GM19240 (cell line): ENCODE data around the gene ELANE.
"Not testable (repeated sequence)": the region's sequence is repeated elsewhere in the genome, so short reads cannot be mapped to it uniquely, and the experiment has no call there.

Source experiments
- DNase-seq: peaks from one replicate; pipeline ENCODE4 v3.0.0; 2011; ENCODE audit warnings: low spot score; ENCODE audit not compliant: insufficient read length

Gene ELANE

GRCh38 chr19:862581-863314 lies 10.6 kb downstream of the ELANE start:
- DNase-seq = peak; percentile 71

- DNase-seq = no peak
These were observed 11.2 kb downstream of the ELANE start for GRCh38 chr19:863315-863620.

GRCh38 chr19:866769-867300 lies 14.7 kb downstream of the ELANE start:
- DNase-seq = no peak

DNA sequence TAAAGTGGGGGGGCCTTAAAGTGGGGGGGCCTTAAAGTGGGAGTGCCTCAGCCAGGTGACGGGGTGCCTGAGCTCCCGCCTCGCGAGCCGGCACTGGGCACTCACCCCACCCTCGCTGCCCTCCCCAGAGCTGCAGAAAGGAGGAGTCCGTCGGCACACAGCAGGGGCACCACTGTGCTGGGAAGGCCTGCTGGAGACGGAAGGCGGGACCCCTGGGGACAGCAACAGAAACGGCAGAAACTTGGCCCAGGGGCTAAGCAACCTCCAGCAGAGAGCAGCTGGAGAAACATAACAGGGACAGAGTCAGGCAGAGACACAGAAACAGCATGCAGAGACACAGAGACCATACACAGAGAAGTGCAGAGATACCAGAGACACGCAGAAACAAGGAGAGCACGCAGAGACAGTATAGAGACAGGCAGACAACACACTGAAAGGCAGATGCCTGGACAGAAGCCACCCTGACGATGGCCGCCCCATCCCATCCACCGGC lies 15.2 kb downstream of the ELANE start:
- no peak for DNase-seq

DNA sequence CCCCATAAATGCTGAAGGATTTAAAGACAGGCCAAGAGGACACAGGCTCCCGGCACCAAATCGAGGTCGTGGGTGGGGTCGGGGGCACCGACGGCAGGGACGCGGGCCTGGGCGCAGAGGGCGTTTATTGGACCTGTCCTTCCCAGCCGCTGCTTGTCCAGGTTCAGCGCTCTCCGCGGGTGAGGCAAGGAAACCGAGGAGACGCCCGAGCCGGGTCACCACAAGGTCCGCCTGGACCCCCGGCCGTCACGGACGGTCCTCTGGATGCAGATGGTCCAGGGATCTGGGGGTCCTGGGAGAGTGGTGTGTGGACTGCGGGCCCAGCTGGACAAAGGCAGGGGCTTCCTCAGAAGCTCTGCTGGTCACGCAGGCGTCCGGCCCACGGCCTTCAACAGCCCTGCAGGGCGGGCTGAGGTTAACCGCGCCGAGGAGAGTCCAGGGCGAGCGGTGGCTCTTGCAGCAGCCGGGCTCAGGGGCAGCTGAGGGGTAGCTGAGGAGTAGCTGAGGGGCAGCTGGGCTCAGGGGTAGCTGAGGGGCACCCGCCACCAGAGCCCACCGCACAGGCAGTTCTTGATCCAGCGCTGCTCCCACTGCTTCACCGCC lies 15.9 kb downstream of the ELANE start:
- no peak for DNase-seq

DNA sequence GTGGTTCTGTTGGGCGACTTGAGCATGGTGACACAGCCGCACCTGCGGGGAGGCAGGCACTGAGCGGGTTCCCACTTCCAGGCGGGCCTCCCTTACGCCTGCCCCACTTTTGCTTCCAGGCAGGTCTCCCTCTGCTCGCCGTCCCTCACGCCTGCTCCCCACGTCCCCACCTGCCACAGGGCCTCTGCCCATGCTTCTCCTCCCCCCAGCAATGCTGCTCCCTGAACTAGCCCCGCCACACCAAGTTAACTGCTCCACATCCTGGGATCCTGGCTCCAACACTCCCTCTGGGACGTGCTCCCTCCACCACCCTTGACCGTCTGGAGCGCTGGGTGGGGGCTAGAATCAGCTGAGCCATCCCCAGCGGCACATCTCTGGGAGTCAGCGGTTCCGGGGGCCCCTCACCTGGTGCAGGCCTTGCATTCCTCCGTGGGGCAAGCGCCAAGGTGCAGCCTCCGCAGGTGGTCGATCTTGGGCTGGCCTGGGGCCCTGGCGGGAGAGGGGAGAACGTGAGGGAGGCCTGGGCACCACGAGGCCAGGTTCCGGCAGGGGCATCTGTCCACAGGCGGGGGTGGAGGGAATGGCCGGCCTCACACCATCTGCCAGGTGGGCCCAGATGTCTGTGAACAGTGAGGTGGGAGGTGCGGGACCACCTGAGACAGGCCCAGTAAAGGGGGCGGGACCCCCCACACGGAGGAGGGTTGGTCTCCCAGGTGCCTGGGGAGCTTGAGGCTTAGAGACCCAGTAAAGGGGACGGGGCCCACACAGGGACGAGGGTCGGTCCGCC lies 16.5 kb downstream of the ELANE start:
- no peak for DNase-seq

GRCh38 chr19:869245-870177 lies 17.4 kb downstream of the ELANE start:
- no peak for DNase-seq

DNA sequence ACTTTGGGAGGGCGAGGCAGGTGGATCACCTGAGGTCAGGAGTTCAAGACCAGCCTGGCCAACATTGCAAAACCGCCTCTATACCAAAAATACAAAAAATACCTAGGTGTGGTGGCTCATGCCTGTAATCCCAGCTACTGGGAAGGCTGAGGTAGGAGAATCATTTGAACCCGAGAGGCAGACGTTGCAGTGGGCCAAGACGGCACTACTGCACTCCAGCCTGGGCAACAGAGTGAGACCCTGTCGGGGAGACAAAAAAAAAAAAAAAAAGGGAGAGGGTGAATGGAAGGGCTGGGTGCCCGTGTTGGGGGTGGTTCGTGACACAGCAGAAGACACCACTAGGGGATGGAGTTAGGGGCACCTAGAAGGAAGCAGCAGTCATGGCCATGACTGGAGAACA lies 18.2 kb downstream of the ELANE start:
- DNase-seq = no peak

DNA sequence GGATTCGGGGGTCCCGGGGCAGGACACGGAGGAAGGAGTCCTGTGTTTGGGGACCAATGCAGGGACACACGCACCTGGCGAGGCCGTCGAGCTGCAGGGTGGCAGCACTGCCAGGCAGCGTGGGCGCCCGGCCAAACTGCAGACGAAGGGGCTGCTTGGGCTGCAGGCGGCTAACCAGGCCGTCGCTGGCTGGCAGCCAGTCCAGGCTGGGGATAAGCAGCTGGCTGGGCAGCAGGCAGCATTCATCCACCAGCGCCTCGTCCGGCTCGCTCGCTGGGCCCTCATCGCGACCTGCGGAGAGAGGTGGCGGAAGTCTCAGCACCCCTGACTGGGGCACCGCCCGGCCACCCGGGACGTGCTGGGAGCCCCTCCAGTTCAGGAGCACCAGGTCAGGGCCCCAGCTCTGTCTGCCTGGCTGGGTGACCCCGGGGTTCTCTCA lies 18.9 kb downstream of the ELANE start:
- no peak for DNase-seq

GRCh38 chr19:871446-872265 lies 19.6 kb downstream of the ELANE start:
- no peak for DNase-seq

GRCh38 chr19:872266-872951 lies 20.3 kb downstream of the ELANE start:
- DNase-seq = peak; percentile 96

- DNase-seq = peak; percentile 91
These were observed 21.0 kb downstream of the ELANE start for GRCh38 chr19:873084-873483.

DNA sequence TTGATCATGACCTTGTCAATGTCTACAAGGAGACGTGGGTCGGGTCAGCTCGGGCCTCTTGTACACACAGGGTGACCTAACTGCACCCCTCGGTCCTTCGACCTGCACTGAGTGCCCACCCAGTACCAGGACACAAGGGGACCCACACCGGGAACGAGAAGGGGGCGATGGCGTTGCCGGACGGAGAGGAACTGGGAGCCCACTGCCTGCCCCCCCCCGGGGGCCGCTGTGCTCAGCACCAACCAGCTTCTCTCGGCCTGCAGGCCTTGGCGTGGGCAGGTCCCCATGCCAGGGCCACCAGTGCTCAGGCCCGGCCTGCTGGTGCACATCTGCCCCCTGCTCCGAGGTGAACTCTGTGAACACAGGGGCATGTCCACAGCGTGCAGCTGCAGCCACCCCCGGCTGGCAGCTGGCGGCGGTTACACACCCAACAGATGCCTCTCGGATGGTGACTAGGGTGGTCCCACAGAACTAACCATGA lies 21.5 kb downstream of the ELANE start:
- DNase-seq = no peak

- DNase-seq = no peak
These were observed 23.3 kb downstream of the ELANE start for GRCh38 chr19:875265-875879.

GRCh38 chr19:876089-876488 lies 24.0 kb downstream of the ELANE start:
- DNase-seq = no peak

DNA sequence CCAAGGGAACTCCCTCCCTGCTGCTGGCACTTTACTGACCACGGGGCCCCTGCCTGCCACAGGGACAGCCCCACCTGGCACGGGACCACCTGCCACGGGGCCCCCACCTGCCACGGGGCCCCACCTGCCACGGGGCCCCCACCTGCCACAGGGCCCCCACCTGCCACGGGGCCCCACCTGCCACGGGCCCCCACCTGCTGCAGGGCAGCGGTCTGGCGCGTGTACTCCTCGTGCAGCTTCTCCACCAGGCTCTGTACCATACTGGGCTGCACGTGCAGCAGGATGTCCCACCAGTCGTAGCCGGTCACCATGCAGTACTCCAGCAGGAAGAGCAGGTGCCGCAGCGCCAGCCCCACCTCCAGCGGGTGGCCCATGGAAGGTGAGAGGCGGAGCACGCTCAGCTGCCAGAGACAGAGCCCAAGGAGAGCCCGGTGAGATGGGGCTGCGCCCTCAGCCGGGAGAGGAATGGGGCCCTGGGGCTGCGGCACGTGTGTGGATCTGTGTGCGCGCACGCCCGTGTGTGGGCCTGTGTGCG lies 24.7 kb downstream of the ELANE start:
- DNase-seq = no peak

- DNase-seq = not testable (repeated sequence)
These were observed 26.0 kb downstream of the ELANE start for GRCh38 chr19:877992-878660.
